ENCODE measurements around the gene ARHGEF33.

The ARHGEF33 gene

GRCh38 chr2:38959466-38959865, 69.8 kb downstream of the ARHGEF33 start:
- no peaks in the 10 kb centered on the region for H3K9me2 ChIP-seq (replicated peaks; ENCODE audit: insufficient read depth, low read length)
- H3F3A ChIP-seq (ENCODE audit: insufficient read depth), result no peaks in the 10 kb centered on the region
- no peak overlapping the region for H3K4me3 ChIP-seq (ENCODE audit: insufficient read depth, low read length, poor library complexity, severe bottlenecking)
- H3K4me2 ChIP-seq (ENCODE audit: low read depth, low read length, poor library complexity, severe bottlenecking), result no peak overlapping the region
- no peaks in the 10 kb centered on the region for H3K9me3 ChIP-seq (ENCODE audit: insufficient read depth, low read length)
- H4K20me1 ChIP-seq (ENCODE audit: low read depth, low read length), result no peaks in the 10 kb centered on the region
- H2AFZ ChIP-seq (ENCODE audit: low read depth, low read length, severe bottlenecking), result no peak overlapping the region
- H3K79me2 ChIP-seq (ENCODE audit: insufficient read depth, low read length), result no peaks in the 10 kb centered on the region
- no peak overlapping the region for H3K27ac ChIP-seq (ENCODE audit: low read depth, low read length)
- no peaks in the 10 kb centered on the region for H3K27me3 ChIP-seq (ENCODE audit: low read length)
- H3K36me3 ChIP-seq (ENCODE audit: low read length), result no peaks in the 10 kb centered on the region
- no peak overlapping the region for H3K9ac ChIP-seq (ENCODE audit: low read length)
- TF ChIP-seq EZH2phosphoT487 (conservative IDR thresholded peaks at IDR 0.05; ENCODE audit: low read length), result no peak
- no peak for TF ChIP-seq CTCF (IDR thresholded peaks at IDR 0.05; ENCODE audit: insufficient read depth, low read length, poor library complexity, severe bottlenecking)

DNA sequence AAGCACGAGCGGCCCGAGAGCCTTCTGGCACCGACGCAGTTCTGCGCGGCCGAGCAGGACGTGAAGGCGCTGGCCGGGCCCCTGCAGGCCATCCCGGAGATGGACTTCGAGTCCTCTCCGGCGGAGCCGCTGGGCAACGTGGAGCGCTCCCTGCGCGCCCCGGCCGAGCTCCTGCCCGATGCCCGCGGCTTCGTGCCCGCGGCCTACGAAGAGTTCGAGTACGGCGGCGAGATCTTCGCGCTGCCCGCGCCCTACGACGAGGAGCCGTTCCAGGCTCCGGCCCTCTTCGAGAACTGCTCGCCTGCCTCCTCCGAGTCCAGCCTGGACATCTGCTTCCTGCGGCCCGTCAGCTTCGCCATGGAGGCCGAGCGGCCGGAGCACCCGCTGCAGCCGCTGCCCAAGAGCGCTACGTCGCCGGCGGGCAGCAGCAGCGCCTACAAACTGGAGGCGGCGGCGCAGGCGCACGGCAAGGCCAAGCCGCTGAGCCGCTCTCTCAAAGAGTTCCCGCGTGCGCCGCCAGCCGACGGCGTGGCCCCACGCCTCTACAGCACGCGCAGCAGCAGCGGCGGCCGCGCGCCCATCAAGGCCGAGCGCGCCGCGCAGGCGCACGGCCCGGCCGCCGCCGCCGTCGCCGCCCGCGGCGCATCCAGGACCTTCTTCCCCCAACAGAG, 70.4 kb downstream of the ARHGEF33 start:
- H3K4me3 ChIP-seq (ENCODE audit: insufficient read depth, low read length, poor library complexity, severe bottlenecking), result no peak overlapping the region
- H3K9ac ChIP-seq (ENCODE audit: low read length), result no peak overlapping the region
- H3K79me2 ChIP-seq (ENCODE audit: insufficient read depth, low read length), result no peaks in the 10 kb centered on the region
- H4K20me1 ChIP-seq (ENCODE audit: low read depth, low read length), result no peaks in the 10 kb centered on the region
- H3K4me2 ChIP-seq (ENCODE audit: low read depth, low read length, poor library complexity, severe bottlenecking), result no peak overlapping the region
- no peak overlapping the region for H3K27ac ChIP-seq (ENCODE audit: low read depth, low read length)
- H2AFZ ChIP-seq (ENCODE audit: low read depth, low read length, severe bottlenecking), result no peak overlapping the region
- H3K36me3 ChIP-seq (ENCODE audit: low read length), result no peaks in the 10 kb centered on the region
- H3K9me2 ChIP-seq (replicated peaks; ENCODE audit: insufficient read depth, low read length), result no peaks in the 10 kb centered on the region
- no peaks in the 10 kb centered on the region for H3F3A ChIP-seq (ENCODE audit: insufficient read depth)
- no peaks in the 10 kb centered on the region for H3K9me3 ChIP-seq (ENCODE audit: insufficient read depth, low read length)
- H3K27me3 ChIP-seq (ENCODE audit: low read length), result no peaks in the 10 kb centered on the region
- no peak for TF ChIP-seq CTCF (IDR thresholded peaks at IDR 0.05; ENCODE audit: insufficient read depth, low read length, poor library complexity, severe bottlenecking)
- TF ChIP-seq EZH2phosphoT487 (conservative IDR thresholded peaks at IDR 0.05; ENCODE audit: low read length), result no peak

DNA sequence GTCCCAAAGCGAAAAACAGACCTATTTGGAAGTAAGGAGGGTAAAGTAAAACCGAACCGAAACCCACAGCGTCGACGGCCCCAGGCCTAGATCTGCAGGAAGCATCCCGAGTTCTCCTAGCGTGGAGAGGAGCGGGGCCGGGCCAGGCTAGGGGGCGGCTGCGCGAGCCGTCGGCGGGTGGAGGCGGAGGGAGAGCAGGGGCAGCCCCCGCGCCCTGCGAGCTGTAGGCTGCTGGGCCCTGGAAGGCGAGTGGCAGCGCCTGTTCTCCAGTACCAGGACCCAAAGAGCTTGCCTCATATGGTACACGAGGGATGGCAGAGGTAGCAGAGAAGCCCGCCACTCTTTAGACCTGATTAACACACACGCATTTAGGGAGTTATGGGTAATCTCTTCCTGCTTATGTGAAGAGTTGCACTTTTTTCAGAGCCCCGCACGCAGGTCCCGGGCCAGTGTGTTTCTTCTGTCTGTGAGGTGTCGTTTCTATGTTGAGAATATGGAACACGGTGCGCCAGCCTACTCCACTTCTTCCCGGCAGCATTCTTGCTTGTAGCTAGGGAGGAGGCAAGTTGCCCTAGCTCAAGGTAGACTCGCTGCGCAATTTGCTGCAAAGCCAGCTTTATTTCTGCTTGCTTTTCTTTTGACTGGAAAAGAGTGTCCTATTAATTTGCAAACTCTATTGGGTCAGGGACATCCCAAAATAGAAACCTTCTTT, 71.1 kb downstream of the ARHGEF33 start:
- no peak overlapping the region for H2AFZ ChIP-seq (ENCODE audit: low read depth, low read length, severe bottlenecking)
- no peaks in the 10 kb centered on the region for H3K9me3 ChIP-seq (ENCODE audit: insufficient read depth, low read length)
- H3K4me3 ChIP-seq (ENCODE audit: insufficient read depth, low read length, poor library complexity, severe bottlenecking), result no peak overlapping the region
- H3K79me2 ChIP-seq (ENCODE audit: insufficient read depth, low read length), result no peaks in the 10 kb centered on the region
- H3F3A ChIP-seq (ENCODE audit: insufficient read depth), result no peaks in the 10 kb centered on the region
- no peaks in the 10 kb centered on the region for H4K20me1 ChIP-seq (ENCODE audit: low read depth, low read length)
- H3K36me3 ChIP-seq (ENCODE audit: low read length), result no peaks in the 10 kb centered on the region
- H3K4me2 ChIP-seq (ENCODE audit: low read depth, low read length, poor library complexity, severe bottlenecking), result no peak overlapping the region
- H3K27ac ChIP-seq (ENCODE audit: low read depth, low read length), result no peak overlapping the region
- no peak overlapping the region for H3K9ac ChIP-seq (ENCODE audit: low read length)
- no peak for TF ChIP-seq CTCF (IDR thresholded peaks at IDR 0.05; ENCODE audit: insufficient read depth, low read length, poor library complexity, severe bottlenecking)
- no peak for TF ChIP-seq EZH2phosphoT487 (conservative IDR thresholded peaks at IDR 0.05; ENCODE audit: low read length)
- no peaks in the 10 kb centered on the region for H3K27me3 ChIP-seq (ENCODE audit: low read length)
- H3K9me2 ChIP-seq (replicated peaks; ENCODE audit: insufficient read depth, low read length), result no peaks in the 10 kb centered on the region
